ENCODE measurements around the gene STPG1. TPM values are rescaled to one million over a fixed set of nuclear protein-coding genes. Genes with fewer than 3 reads are reported as not detected.

STPG1 gene
- total and polyA plus RNA-seq, 2 donors (not counting 3 experiments of a cell fraction or from before 2014, with no cell fraction given) = 6.3 to 10.2 TPM

DNA sequence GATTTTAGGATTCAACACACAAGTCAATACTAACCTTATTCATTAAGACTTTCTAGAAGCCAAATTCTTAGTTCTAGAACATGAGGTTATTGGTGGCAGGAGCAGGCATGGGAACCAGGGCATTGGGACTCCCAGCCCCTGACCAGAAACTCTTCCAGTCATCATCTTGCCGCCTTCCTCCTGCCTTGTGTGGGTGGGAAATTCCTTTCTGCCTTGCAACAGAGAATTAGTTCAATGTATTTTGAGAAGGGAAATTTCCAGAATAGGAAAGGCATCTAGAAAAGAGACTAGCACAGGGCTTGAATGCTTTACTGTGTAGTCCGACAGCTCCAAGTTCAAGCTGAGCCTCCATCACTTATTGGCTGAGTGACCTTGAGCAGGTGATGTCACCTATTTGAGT lies 85.7 kb downstream of the STPG1 start:
- Histone ChIP-seq H3K36me3 (ENCODE audit: control insufficient read depth in 2 of 2, extremely low read depth in 1 of 2, insufficient read depth in 2 of 2, low read length in 2 of 2) (no peaks in the 10 kb centered on the region), H3K9me1 (replicated peaks; ENCODE audit: control insufficient read depth, extremely low read depth, insufficient read depth, low read length) (no peaks in the 10 kb centered on the region), H4K20me1 (replicated peaks; ENCODE audit: control insufficient read depth, extremely low read depth, insufficient read depth, low read length) (no peaks in the 10 kb centered on the region), H3K27ac (ENCODE audit: insufficient read depth, low read depth, low read length) (no peak overlapping the region), H3K27me3 (ENCODE audit: control insufficient read depth in 2 of 2, insufficient read depth in 2 of 2, low read length in 2 of 2) (peaks cover 28 to 43% of the 10 kb centered on the region in 2 experiments), H2AFZ (ENCODE audit: low read depth, low read length) (no peak overlapping the region), H3K4me1 (ENCODE audit: control insufficient read depth, extremely low read depth, insufficient read depth, low read length) (no peaks in the 10 kb centered on the region), H3K4me3 (replicated peaks in 1 of 3; ENCODE audit: insufficient read depth in 1 of 3, low read depth in 1 of 3, low read length in 3 of 3) (no peak overlapping the region), H3K9me3 (replicated peaks; ENCODE audit: control insufficient read depth, insufficient read depth, low read length) (no peaks in the 10 kb centered on the region), H3K79me2 (ENCODE audit: control insufficient read depth, insufficient read depth, low read length) (no peaks in the 10 kb centered on the region), H3K9ac (replicated peaks; ENCODE audit: extremely low read depth, insufficient read depth, low read length) (no peak overlapping the region), H3K4me2 (ENCODE audit: insufficient read depth, low read length) (no peak overlapping the region)
- dilution Hi-C loops (cut with MboI; ENCODE audit: extremely low pct_ligation_motif_present, low sequenced_read_pairs) = no loop called here
- BruUV-seq (replicated peaks) = no TSS peak
- FAIRE-seq (no peak), DNase-seq (ENCODE audit: low read depth, low spot score) (no peak)
- TF ChIP-seq GATA2 (IDR thresholded peaks at IDR 0.05; ENCODE audit: insufficient read depth, insufficient read length, low read depth, low read length) (no peak), JUN (IDR thresholded peaks at IDR 0.05; ENCODE audit: borderline replicate concordance, insufficient read depth, insufficient read length, low read depth) (no peak), FOS (IDR thresholded peaks at IDR 0.05; ENCODE audit: borderline replicate concordance, insufficient read depth, low read length) (no peak), MYC (IDR thresholded peaks at IDR 0.05; ENCODE audit: low read depth, low read length) (no peak), EZH2 (IDR thresholded peaks at IDR 0.05; ENCODE audit: borderline replicate concordance, low read depth, low read length, severe bottlenecking) (no peak), POLR2A (IDR thresholded peaks at IDR 0.05; ENCODE audit: low read depth, low read length) (no peak), POLR2AphosphoS5 (IDR thresholded peaks at IDR 0.05; ENCODE audit: insufficient read depth, low read depth, low read length) (no peak)
- TF ChIP-seq, protein P1, sequence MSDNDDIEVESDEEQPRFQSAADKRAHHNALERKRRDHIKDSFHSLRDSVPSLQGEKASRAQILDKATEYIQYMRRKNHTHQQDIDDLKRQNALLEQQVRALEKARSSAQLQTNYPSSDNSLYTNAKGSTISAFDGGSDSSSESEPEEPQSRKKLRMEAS (IDR thresholded peaks at IDR 0.05; ENCODE audit: insufficient read depth, insufficient read length) = no peak
- TF ChIP-seq, protein P2, sequence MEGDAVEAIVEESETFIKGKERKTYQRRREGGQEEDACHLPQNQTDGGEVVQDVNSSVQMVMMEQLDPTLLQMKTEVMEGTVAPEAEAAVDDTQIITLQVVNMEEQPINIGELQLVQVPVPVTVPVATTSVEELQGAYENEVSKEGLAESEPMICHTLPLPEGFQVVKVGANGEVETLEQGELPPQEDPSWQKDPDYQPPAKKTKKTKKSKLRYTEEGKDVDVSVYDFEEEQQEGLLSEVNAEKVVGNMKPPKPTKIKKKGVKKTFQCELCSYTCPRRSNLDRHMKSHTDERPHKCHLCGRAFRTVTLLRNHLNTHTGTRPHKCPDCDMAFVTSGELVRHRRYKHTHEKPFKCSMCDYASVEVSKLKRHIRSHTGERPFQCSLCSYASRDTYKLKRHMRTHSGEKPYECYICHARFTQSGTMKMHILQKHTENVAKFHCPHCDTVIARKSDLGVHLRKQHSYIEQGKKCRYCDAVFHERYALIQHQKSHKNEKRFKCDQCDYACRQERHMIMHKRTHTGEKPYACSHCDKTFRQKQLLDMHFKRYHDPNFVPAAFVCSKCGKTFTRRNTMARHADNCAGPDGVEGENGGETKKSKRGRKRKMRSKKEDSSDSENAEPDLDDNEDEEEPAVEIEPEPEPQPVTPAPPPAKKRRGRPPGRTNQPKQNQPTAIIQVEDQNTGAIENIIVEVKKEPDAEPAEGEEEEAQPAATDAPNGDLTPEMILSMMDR (IDR thresholded peaks at IDR 0.05; ENCODE audit: extremely low read depth in 1 of 2, insufficient read depth in 1 of 2, low read depth in 1 of 2, low read length in 2 of 2) = no peak
- CTCF ChIA-PET = no interaction called here
- POLR2A ChIA-PET = no interaction called here
- intact Hi-C loops (cut with micrococcal nuclease) = no loop called here

Data from endothelial cell of umbilical vein (primary cell).